ENCODE data around the gene SOST.

GRCh38 chr17:43706235-43706634 lies 52.4 kb downstream of the SOST start:
- TF ChIP-seq ZFP3 (CRISPR knock-in tag; IDR thresholded peaks at IDR 0.05) (no peak), ZNF70 (CRISPR knock-in tag; IDR thresholded peaks at IDR 0.05) (no peak), TSHZ2 (CRISPR knock-in tag; IDR thresholded peaks at IDR 0.05) (no peak), ZNF565 (CRISPR knock-in tag; conservative IDR thresholded peaks at IDR 0.05; ENCODE audit: low read depth) (no peak), ZFP30 (CRISPR knock-in tag; IDR thresholded peaks at IDR 0.05) (no peak), ZNF8 (CRISPR knock-in tag; IDR thresholded peaks at IDR 0.05) (no peak), RARB (CRISPR knock-in tag; IDR thresholded peaks at IDR 0.05) (no peak), GLIS3 (CRISPR knock-in tag; IDR thresholded peaks at IDR 0.05) (no peak), PPARA (CRISPR knock-in tag; IDR thresholded peaks at IDR 0.05; ENCODE audit: borderline replicate concordance) (no peak), SNAI2 (CRISPR knock-in tag; IDR thresholded peaks at IDR 0.05) (no peak)
- TF ChIP-seq, protein P1, sequence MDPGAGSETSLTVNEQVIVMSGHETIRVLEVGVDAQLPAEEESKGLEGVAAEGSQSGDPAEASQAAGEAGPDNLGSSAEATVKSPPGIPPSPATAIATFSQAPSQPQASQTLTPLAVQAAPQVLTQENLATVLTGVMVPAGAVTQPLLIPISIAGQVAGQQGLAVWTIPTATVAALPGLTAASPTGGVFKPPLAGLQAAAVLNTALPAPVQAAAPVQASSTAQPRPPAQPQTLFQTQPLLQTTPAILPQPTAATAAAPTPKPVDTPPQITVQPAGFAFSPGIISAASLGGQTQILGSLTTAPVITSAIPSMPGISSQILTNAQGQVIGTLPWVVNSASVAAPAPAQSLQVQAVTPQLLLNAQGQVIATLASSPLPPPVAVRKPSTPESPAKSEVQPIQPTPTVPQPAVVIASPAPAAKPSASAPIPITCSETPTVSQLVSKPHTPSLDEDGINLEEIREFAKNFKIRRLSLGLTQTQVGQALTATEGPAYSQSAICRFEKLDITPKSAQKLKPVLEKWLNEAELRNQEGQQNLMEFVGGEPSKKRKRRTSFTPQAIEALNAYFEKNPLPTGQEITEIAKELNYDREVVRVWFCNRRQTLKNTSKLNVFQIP (CRISPR knock-in tag; IDR thresholded peaks at IDR 0.05; ENCODE audit: borderline replicate concordance, low read depth): no peak
- TF ChIP-seq, protein P2, sequence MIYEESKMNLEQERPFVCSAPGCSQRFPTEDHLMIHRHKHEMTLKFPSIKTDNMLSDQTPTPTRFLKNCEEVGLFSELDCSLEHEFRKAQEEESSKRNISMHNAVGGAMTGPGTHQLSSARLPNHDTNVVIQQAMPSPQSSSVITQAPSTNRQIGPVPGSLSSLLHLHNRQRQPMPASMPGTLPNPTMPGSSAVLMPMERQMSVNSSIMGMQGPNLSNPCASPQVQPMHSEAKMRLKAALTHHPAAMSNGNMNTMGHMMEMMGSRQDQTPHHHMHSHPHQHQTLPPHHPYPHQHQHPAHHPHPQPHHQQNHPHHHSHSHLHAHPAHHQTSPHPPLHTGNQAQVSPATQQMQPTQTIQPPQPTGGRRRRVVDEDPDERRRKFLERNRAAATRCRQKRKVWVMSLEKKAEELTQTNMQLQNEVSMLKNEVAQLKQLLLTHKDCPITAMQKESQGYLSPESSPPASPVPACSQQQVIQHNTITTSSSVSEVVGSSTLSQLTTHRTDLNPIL (CRISPR knock-in tag; IDR thresholded peaks at IDR 0.05; ENCODE audit: low read depth): no peak
- TF ChIP-seq, protein P3, sequence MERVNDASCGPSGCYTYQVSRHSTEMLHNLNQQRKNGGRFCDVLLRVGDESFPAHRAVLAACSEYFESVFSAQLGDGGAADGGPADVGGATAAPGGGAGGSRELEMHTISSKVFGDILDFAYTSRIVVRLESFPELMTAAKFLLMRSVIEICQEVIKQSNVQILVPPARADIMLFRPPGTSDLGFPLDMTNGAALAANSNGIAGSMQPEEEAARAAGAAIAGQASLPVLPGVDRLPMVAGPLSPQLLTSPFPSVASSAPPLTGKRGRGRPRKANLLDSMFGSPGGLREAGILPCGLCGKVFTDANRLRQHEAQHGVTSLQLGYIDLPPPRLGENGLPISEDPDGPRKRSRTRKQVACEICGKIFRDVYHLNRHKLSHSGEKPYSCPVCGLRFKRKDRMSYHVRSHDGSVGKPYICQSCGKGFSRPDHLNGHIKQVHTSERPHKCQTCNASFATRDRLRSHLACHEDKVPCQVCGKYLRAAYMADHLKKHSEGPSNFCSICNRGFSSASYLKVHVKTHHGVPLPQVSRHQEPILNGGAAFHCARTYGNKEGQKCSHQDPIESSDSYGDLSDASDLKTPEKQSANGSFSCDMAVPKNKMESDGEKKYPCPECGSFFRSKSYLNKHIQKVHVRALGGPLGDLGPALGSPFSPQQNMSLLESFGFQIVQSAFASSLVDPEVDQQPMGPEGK (CRISPR knock-in tag; IDR thresholded peaks at IDR 0.05; ENCODE audit: borderline replicate concordance): no peak
- TF ChIP-seq, protein P4, sequence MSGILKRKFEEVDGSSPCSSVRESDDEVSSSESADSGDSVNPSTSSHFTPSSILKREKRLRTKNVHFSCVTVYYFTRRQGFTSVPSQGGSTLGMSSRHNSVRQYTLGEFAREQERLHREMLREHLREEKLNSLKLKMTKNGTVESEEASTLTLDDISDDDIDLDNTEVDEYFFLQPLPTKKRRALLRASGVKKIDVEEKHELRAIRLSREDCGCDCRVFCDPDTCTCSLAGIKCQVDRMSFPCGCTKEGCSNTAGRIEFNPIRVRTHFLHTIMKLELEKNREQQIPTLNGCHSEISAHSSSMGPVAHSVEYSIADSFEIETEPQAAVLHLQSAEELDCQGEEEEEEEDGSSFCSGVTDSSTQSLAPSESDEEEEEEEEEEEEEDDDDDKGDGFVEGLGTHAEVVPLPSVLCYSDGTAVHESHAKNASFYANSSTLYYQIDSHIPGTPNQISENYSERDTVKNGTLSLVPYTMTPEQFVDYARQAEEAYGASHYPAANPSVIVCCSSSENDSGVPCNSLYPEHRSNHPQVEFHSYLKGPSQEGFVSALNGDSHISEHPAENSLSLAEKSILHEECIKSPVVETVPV (CRISPR knock-in tag; IDR thresholded peaks at IDR 0.05): no peak
